Lower leg skin (tissue), 3 donors: Measurements from ENCODE around the gene ZBED5.

ENCODE experiments used
- POLR2A ChIP-seq, 2 donors: fragments of 450-650 bp; IDR thresholded peaks; one replicate each; pipeline ENCODE4 v1.6.1; 2016 to 2017; ENCODE audit warnings: antibody characterized with exemption in 2 of 2, mild to moderate bottlenecking in 1 of 2, moderate library complexity in 1 of 2
- TF ChIP-seq, protein P1 (sequence below), 3 donors: fragments of 450-650 bp; IDR thresholded peaks; one replicate each; pipeline ENCODE4 v1.5.1; 2016; ENCODE audit warnings: antibody characterized with exemption in 3 of 3, mild to moderate bottlenecking in 3 of 3, moderate library complexity in 2 of 3

DNA sequence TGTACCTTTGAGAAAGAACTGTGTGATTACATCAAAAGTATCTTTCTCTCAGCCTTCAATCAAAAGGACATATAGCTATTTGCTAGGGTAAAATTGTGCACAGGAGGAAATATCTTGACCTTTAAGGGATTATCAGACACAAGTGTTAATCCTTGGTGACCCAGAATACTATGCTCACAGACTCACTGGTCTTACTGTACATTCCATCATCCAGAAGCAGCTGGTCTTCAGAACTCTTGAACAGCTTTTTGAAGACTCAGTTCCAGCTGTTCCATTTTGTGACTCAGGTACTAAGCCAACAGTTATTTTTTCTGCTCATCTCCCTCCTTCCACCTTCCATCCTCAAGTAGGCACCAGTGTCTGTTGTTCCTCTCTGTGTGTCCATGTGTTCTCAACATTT, 19.8 kb downstream of the ZBED5 start:
- TF ChIP-seq, protein P1, sequence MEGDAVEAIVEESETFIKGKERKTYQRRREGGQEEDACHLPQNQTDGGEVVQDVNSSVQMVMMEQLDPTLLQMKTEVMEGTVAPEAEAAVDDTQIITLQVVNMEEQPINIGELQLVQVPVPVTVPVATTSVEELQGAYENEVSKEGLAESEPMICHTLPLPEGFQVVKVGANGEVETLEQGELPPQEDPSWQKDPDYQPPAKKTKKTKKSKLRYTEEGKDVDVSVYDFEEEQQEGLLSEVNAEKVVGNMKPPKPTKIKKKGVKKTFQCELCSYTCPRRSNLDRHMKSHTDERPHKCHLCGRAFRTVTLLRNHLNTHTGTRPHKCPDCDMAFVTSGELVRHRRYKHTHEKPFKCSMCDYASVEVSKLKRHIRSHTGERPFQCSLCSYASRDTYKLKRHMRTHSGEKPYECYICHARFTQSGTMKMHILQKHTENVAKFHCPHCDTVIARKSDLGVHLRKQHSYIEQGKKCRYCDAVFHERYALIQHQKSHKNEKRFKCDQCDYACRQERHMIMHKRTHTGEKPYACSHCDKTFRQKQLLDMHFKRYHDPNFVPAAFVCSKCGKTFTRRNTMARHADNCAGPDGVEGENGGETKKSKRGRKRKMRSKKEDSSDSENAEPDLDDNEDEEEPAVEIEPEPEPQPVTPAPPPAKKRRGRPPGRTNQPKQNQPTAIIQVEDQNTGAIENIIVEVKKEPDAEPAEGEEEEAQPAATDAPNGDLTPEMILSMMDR (IDR thresholded peaks at IDR 0.05): no peak
- TF ChIP-seq POLR2A (IDR thresholded peaks at IDR 0.05): no peak
